Subcutaneous abdominal adipose tissue (tissue), 5 donors: ENCODE results near the gene TSC22D3.
"Not testable (repeated sequence)": the region's sequence is repeated elsewhere in the genome, so short reads cannot be mapped to it uniquely, and the experiment has no call there.

Experiments used
- H3K27ac ChIP-seq: one replicate; pipeline ENCODE4 v1.7.0; 2013; ENCODE audit warnings: low read depth, mild to moderate bottlenecking, inconsistent platforms, low read length, moderate library complexity
- H3K27me3 ChIP-seq, 5 donors: one replicate each; pipeline ENCODE4 v1.7.0; 2013; ENCODE audit warnings: low read length in 5 of 5, inconsistent platforms in 1 of 5; ENCODE audit not compliant: control insufficient read depth in 5 of 5, insufficient read depth in 4 of 5
- H3K36me3 ChIP-seq, 5 donors: one replicate each; pipeline ENCODE4 v1.7.0; 2013; ENCODE audit warnings: low read length in 5 of 5; ENCODE audit not compliant: control insufficient read depth in 5 of 5, insufficient read depth in 5 of 5
- H3K4me1 ChIP-seq, 5 donors: one replicate each; pipeline ENCODE4 v1.7.0; 2013; ENCODE audit warnings: low read length in 5 of 5, mild to moderate bottlenecking in 3 of 5, moderate library complexity in 1 of 5; ENCODE audit not compliant: control insufficient read depth in 5 of 5, insufficient read depth in 5 of 5
- H3K4me3 ChIP-seq, 5 donors: one replicate each; pipeline ENCODE4 v1.7.0; 2013; ENCODE audit warnings: low read length in 5 of 5, low read depth in 1 of 5
- H3K9ac ChIP-seq, 5 donors: one replicate each; pipeline ENCODE4 v1.7.0; 2013; ENCODE audit warnings: low read length in 5 of 5, mild to moderate bottlenecking in 4 of 5, moderate library complexity in 3 of 5
- H3K9me3 ChIP-seq, 5 donors: one replicate each; pipeline ENCODE4 v1.7.0; 2013; ENCODE audit warnings: low read length in 5 of 5; ENCODE audit not compliant: control insufficient read depth in 5 of 5
- donor health status: healthy.
- donor health status: healthy.
- donor health status: healthy.
- donor health status: healthy.
- donor health status: healthy.

The TSC22D3 gene

DNA sequence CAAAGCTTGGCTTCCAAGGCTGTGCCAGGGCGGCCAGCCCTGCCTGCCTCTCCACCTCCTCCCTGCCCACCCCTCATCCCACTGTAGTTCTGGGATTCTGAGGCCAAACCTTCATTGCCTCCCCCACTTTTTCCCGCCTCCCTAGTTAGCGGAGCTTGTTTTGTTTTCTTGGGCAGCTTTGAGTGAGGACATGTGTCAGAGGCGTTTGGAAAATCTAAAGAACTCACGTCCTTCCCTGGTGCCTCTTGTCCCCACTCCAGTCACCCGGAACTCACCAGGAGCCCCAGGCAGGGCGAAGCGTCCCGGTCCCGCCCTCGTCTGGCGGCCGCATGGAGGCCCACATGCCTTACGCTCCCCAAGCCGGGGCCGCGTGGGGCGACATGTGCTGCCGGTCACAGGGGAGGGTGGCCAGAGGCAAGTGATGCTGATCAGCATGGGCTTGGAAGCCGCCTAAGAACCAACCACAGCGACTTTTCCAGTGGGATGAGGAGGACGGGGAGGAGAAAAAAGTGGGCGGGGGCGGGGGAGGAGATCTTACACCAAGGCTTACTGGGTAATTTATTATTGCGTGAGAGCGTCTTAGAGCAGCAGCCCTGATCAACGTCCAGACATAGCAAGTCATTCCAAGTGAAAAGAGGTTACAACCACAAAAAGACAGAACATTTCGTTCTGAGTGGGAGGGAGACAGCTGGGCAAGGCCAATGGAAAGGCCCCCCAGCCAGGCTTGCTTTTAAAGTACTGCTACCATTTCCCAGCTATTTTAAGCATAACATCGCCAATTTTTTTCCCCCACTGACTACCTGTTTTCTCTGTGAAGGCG, 98.8 kb downstream of the TSC22D3 start:
- Histone ChIP-seq H3K9me3 (no peaks in the 10 kb centered on the region), H3K4me3 (peak overlapping the region; percentile 45 to 70 (median 66)), H3K36me3 (no peaks in the 10 kb centered on the region), H3K4me1 (peaks cover 8 to 68% (median 61%) of the 10 kb centered on the region in 5 donors), H3K27ac (peak overlapping the region; percentile 75), H3K27me3 (peaks cover 0 to 15% (median 5%) of the 10 kb centered on the region in 5 donors), H3K9ac (peak overlapping the region in 4 of 5 donors; percentile 20 to 63 (median 53))

DNA sequence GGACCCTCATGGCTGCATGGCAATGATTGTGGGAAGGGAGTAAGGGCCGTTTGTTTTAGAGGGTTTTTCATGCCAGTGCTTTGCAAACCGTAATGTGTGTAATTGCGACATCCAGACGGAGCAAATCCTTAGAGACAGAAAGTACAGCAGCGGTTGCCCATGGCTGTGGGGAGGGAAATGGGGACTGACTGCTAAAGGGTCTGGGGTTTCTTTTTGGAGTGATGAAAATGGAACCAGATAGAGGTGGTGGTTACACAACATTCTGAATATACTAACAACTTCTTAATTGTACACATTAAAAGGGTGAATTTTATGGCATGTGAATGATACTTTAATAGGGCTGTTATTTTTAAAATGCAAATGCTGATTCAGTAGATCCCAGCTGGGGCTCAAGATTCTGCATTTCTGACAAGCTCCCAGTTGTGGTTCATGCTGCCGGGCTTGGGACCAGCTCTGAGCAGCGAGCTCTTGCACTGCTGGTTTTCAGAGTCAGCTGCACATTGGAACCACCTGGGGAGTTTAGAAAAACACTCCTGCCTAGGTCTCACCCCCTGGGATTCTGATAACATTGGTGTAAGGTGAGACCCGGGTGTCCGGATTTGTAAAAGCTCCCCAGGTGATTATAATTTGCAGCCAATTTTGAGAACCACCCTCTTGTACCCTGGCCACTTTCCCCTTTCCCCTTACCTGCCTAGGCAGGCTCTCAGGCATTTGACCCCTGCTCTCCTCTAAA, 99.6 kb downstream of the TSC22D3 start:
- H3K9ac ChIP-seq = peak overlapping the region in 4 of 5 donors; percentile 20 to 63 (median 53)
- no peaks in the 10 kb centered on the region for H3K9me3 ChIP-seq
- peaks cover 3 to 15% (median 5%) of the 10 kb centered on the region in 5 donors for H3K27me3 ChIP-seq
- H3K36me3 ChIP-seq = no peaks in the 10 kb centered on the region
- H3K4me3 ChIP-seq = peak overlapping the region; percentile 45 to 70 (median 66)
- peak overlapping the region; percentile 75 for H3K27ac ChIP-seq
- peaks cover 8 to 68% (median 61%) of the 10 kb centered on the region in 5 donors for H3K4me1 ChIP-seq

DNA sequence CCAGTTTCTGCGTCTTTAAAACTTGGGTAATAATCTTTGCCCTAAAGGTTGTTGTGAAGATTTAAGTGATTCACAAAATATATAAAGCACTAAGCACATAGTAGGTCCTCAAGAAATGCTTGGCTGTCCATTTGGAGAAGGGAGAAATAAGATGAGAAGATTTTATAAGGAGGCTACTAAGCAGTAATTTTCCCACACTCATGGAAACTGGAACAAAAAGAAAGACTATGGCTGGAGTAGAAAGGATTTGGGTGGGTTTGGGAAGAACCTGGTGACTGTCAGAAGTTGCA, 100.3 kb downstream of the TSC22D3 start:
- no peak overlapping the region for H3K9ac ChIP-seq
- H3K27me3 ChIP-seq = peaks cover 3 to 15% (median 5%) of the 10 kb centered on the region in 5 donors
- no peaks in the 10 kb centered on the region for H3K36me3 ChIP-seq
- H3K27ac ChIP-seq = peak overlapping the region; percentile 75
- peak overlapping the region in 3 of 5 donors; percentile 66 to 70 (median 67) for H3K4me3 ChIP-seq
- no peaks in the 10 kb centered on the region for H3K9me3 ChIP-seq
- peaks cover 8 to 68% (median 61%) of the 10 kb centered on the region in 5 donors for H3K4me1 ChIP-seq

DNA sequence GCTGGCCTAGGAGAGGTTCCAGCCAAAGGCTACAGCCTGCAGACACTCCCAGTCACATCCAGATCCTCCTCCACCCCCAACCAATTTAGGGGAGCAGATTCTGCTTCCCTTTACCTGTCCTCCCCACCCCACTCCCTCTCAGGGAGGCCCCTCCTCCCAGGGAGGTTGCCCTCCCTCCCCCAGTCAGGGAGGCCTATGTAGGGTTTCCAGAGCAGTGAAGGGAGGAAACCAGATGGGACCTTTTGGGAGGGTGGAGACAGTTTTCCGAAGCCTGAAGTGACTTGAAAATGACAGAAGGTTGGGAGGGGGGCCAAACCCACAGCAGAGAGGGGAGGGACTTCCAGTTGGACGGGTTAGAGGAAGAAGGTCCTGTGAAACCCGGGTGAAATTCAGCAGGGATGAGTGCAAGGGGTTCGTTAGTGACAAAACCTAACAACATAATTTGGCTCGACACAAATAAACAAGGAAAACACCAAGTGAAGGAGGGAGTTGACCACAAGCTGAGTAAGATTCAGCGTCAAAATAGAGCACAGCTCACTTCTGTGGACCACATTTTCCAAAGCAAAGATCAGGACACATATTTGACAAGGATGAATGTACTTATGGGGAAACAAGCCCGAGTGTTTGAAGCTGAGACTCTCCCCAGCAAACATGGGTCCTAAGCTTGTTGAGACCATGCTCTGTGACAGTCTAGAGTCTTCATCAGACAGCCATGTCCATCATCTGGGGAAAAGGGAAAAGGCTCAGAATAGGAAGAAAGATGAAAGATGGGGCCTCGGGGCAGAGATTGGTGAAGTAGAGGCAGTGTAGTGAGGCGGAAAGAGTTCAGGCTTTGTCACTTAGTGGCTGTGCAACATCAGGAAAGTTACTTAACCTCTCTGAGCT, 100.9 kb downstream of the TSC22D3 start:
- peaks cover 3 to 15% (median 5%) of the 10 kb centered on the region in 5 donors for H3K27me3 ChIP-seq
- H3K27ac ChIP-seq = peak overlapping the region; percentile 75
- peaks cover 8 to 66% (median 60%) of the 10 kb centered on the region in 5 donors for H3K4me1 ChIP-seq
- no peaks in the 10 kb centered on the region for H3K36me3 ChIP-seq
- H3K9me3 ChIP-seq = no peaks in the 10 kb centered on the region
- H3K9ac ChIP-seq = peak overlapping the region in 3 of 5 donors; percentile 35 to 50 (median 47)
- H3K4me3 ChIP-seq = peak overlapping the region in 2 of 5 donors; percentile 30 to 40

DNA sequence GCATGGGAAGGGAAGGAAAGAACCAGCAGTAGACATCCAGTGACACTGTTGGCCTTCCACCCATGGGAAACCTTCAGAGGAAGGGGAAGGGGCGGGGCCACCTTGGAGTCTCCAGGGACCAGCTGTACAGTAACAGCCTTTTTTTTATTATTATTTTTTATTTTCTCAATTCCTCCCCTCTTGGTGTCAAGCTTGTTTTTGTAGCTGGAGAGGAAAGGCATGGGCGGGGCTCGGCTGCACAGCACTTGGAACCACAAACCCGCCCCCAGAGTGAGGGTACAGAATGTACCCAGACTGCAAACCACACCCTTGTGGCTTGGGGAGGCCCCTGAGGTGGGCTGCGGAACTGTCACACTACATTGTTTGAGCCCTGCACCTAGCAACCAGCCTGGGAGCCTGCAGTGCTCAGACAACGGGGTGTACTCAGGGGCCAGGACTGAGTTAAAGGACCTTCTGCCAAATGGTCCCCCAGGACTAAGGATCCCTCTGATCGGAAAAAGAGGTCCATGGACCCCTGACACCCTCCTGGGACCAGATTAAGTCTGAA, 101.6 kb downstream of the TSC22D3 start:
- Histone ChIP-seq H3K36me3 (no peaks in the 10 kb centered on the region), H3K9ac (peak overlapping the region in 4 of 5 donors; percentile 7 to 50 (median 41)), H3K4me1 (peaks cover 8 to 59% (median 53%) of the 10 kb centered on the region in 5 donors), H3K27me3 (peaks cover 2 to 13% (median 4%) of the 10 kb centered on the region in 5 donors), H3K27ac (peak overlapping the region; percentile 75), H3K4me3 (peak overlapping the region in 3 of 5 donors; percentile 12 to 40 (median 30)), H3K9me3 (no peaks in the 10 kb centered on the region)

DNA sequence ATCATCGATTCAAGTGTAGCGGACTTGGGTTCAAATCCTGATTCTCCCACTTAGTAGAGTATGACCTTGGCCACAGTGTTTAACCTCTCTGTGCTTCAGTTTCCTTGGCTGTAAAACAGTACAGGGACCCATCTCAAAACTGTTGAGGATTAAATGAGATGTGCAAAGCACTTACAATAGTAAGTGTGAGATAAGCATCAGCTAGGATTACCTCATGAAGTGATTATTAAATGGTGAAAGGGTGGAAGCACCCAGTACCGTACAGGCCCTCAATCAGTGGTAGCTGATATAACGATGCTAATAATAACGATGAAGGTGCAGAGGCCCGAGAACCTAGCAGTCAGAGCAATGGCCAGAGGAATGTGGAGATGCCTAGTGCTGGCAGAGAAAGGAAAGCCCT, 102.2 kb downstream of the TSC22D3 start:
- Histone ChIP-seq H3K9ac (peak overlapping the region in 2 of 5 donors; percentile 7 to 48), H3K27ac (peak overlapping the region; percentile 64)

DNA sequence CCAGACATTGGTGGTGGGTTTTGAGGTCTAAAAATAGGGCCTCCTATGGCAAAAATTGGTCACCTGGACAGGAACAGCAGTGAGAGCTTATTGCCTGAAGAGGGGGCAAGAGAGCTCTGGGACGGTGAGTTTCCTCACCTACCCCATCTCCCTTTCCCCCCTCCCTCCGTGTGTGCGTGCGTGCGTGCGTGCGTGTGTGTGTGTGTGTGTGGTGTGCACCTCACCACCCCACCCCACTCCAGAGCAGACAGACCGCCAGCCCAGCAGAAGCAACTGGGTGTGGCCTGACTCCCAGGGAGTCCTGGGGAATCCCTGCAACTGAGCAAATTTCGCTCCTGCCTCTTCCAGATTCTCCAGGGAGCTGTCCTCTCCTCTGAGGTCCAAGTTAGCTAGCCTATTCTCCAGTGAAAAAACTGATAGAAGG, 102.6 kb downstream of the TSC22D3 start:
- Histone ChIP-seq H3K4me1 (peaks cover 8 to 48% (median 43%) of the 10 kb centered on the region in 5 donors), H3K9me3 (no peaks in the 10 kb centered on the region), H3K9ac (no peak overlapping the region), H3K4me3 (no peak overlapping the region), H3K27me3 (peaks cover 0 to 9% (median 4%) of the 10 kb centered on the region in 5 donors), H3K36me3 (no peaks in the 10 kb centered on the region), H3K27ac (peak overlapping the region; percentile 64)

More for the DNA sequence above, 102.2 kb downstream of the TSC22D3 start:
- peak overlapping the region in 2 of 5 donors; percentile 12 to 29 for H3K4me3 ChIP-seq
- peaks cover 0 to 13% (median 4%) of the 10 kb centered on the region in 5 donors for H3K27me3 ChIP-seq
- no peaks in the 10 kb centered on the region for H3K9me3 ChIP-seq
- peaks cover 8 to 53% (median 47%) of the 10 kb centered on the region in 5 donors for H3K4me1 ChIP-seq
- no peaks in the 10 kb centered on the region for H3K36me3 ChIP-seq

DNA sequence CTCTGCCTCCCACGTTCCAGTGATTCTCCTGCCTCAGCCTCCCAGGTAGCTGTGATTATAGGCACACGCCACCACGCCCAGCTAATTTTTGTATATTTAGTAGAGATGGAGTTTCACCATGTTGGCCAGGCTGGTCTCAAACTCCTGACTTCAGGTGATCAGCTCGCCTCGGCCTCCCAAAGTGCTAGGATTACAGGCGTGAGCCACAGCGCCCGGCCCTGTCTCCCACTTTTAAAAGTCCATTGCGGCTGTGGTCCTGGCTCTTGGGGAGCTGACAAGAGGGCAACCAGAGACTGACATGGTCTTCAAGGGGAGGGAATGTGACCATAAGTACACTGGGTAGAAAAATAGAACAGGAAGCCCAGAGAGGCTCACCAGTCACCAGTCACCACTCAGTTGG, 104.3 kb downstream of the TSC22D3 start:
- not testable (repeated sequence) for H3K36me3 ChIP-seq, H3K9ac ChIP-seq, H3K27ac ChIP-seq, H3K4me3 ChIP-seq, H3K9me3 ChIP-seq
- Histone ChIP-seq H3K4me1 (peaks cover 8 to 36% (median 33%) of the 10 kb centered on the region in 5 donors), H3K27me3 (peaks cover 0 to 11% (median 5%) of the 10 kb centered on the region in 5 donors)

DNA sequence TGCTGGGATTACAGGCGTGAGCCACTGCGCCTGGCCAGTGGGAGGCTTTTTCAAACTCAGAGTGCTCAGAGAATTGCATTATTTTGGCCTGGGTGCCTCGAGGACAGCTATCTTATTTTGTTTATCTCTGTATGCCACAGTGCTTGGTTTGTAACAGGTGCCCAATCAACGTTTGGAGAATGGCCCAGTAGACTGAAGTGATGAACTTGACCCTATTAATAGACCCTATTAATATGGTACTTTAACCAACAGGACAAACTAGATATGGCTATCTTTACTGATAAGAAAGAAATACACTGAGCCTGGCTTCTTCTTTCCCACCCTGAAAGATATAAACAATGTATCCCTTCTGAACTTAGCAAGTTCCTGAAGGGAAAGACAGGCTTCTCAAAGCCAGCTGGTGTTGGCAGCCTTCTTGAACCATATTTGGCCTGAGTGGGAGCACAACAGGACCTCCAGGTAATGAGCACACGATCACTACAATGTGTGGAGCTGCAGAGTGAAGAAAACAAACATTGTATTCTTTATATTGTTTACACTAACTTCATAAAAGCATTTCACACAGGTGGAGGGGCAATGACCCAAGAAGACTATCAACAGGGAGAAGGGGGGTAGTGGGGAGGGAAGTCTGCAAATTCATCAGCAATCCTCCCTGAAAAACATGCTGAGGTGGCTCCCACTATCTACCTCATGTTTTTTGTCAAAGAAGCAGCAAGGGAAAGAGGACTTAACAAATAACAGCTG, 105.5 kb downstream of the TSC22D3 start:
- H3K27me3 ChIP-seq = peaks cover 0 to 11% (median 5%) of the 10 kb centered on the region in 5 donors
- H3K4me3 ChIP-seq = no peak overlapping the region
- H3K9ac ChIP-seq = no peak overlapping the region
- no peaks in the 10 kb centered on the region for H3K36me3 ChIP-seq
- peaks cover 2 to 24% (median 22%) of the 10 kb centered on the region in 5 donors for H3K4me1 ChIP-seq
- no peak overlapping the region for H3K27ac ChIP-seq
- H3K9me3 ChIP-seq = no peaks in the 10 kb centered on the region
